GM12878 (cell line): ENCODE results near the gene CSTPP1. TPM values are rescaled to one million over a fixed set of nuclear protein-coding genes. Genes with fewer than 3 reads are reported as not detected.

Experiments used
- ATAC-seq: fragments of 200-7000 bp; cut with Tn5 transposase; 3 replicates; pipeline ENCODE4 v1.9.1; 2020; ENCODE audit warnings: mild to moderate bottlenecking, moderate library complexity
- BruUV-seq: library from RNA; stranded (reverse); fragments of 400-500 nt; replicated peaks from 2 replicates; lab custom pipeline; 2021; lab: Mats Ljungman, UMichigan
- CTCF ChIA-PET: fragments of 300-600 bp; sonication (Branson Sonifier 250); formaldehyde crosslinking; extraction: SDS; loops from one replicate; lab custom pipeline; 2021; ENCODE audit warnings: inconsistent platforms; lab: Yijun Ruan, JAX
- POLR2A ChIA-PET: fragments of 350-600 bp; formaldehyde crosslinking; extraction: SDS; loops from one replicate; lab custom pipeline; 2021; ENCODE audit warnings: inconsistent platforms; lab: Charles Lee
- RAD21 ChIA-PET: fragments of 300-600 bp; sonication (Branson Sonifier 250); formaldehyde crosslinking; loops from one replicate; lab custom pipeline; 2023; ENCODE audit warnings: antibody characterized with exemption; ENCODE audit not compliant: unreplicated experiment; lab: Charles Lee
- SMC1A ChIA-PET: fragments of 300-600 bp; sonication (Branson Sonifier 250); formaldehyde crosslinking; loops from one replicate; lab custom pipeline; 2023; ENCODE audit not compliant: unreplicated experiment, uncharacterized antibody; lab: Charles Lee
- DNase-seq: peaks from one replicate; pipeline ENCODE4 v3.0.0-alpha.2; 2011; ENCODE audit warnings: low read depth, low spot score
- FAIRE-seq: peaks from 3 replicates; lab custom pipeline; 2011; peaks lifted over from hg19 to GRCh38; lab: Jason Lieb, UNC
- H2AFZ ChIP-seq: 2 replicates; pipeline ENCODE4 v1.6.0; 2011; ENCODE audit warnings: low read depth, low read length, control low read depth; ENCODE audit not compliant: control insufficient read depth
- H3K27ac ChIP-seq: 2 replicates; pipeline ENCODE4 v1.5.1; 2011; ENCODE audit warnings: control low read depth; ENCODE audit not compliant: control insufficient read depth, insufficient read depth
- H3K27me3 ChIP-seq, 2 experiments: replicated peaks in 1 of 2; 2 replicates each; pipeline versions ENCODE4 v1.6.0 to v1.6.1; 2011; ENCODE audit warnings: low read length in 1 of 2; ENCODE audit not compliant: control insufficient read depth in 2 of 2, insufficient read depth in 2 of 2
- H3K36me3 ChIP-seq, 2 experiments: 2 replicates each; pipeline ENCODE4 v1.5.1; 2011; ENCODE audit warnings: low read length in 1 of 2; ENCODE audit not compliant: control insufficient read depth in 2 of 2, insufficient read depth in 2 of 2
- H3K4me1 ChIP-seq: 2 replicates; pipeline ENCODE4 v1.6.1; 2011; ENCODE audit warnings: mild to moderate bottlenecking, low read length, moderate library complexity, mixed read lengths; ENCODE audit not compliant: control insufficient read depth, insufficient read depth
- H3K4me2 ChIP-seq: 2 replicates; pipeline ENCODE4 v1.6.0; 2011; ENCODE audit warnings: control low read depth; ENCODE audit not compliant: control insufficient read depth, insufficient read depth
- H3K4me3 ChIP-seq: fragments of 200-600 bp; sonication (generic); 2 replicates; pipeline ENCODE4 v1.5.1; 2016
- H3K79me2 ChIP-seq: 2 replicates; pipeline ENCODE4 v1.6.0; 2011; ENCODE audit warnings: low read length; ENCODE audit not compliant: control insufficient read depth, insufficient read depth
- H3K9ac ChIP-seq: 2 replicates; pipeline ENCODE4 v1.8.0; 2011; ENCODE audit warnings: low read length, control low read depth, mixed read lengths; ENCODE audit not compliant: control insufficient read depth, insufficient read depth
- H3K9me3 ChIP-seq: replicated peaks from 3 replicates; pipeline ENCODE4 v1.5.1; 2011; ENCODE audit warnings: mild to moderate bottlenecking, low read length; ENCODE audit not compliant: control insufficient read depth, insufficient read depth
- H4K20me1 ChIP-seq: 2 replicates; pipeline ENCODE4 v1.6.0; 2011; ENCODE audit not compliant: control insufficient read depth, insufficient read depth
- BCLAF1 ChIP-seq: fragments of 450-650 bp; IDR thresholded peaks from 2 replicates; pipeline ENCODE4 v1.6.1; 2017; ENCODE audit warnings: antibody characterized with exemption, mild to moderate bottlenecking, moderate library complexity
- CREB1 ChIP-seq: IDR thresholded peaks from 2 replicates; pipeline ENCODE4 v1.6.1; 2012; ENCODE audit warnings: low read depth, mild to moderate bottlenecking, inconsistent platforms
- E4F1 ChIP-seq: fragments of 450-650 bp; IDR thresholded peaks from 2 replicates; pipeline ENCODE4 v1.6.1; 2018; ENCODE audit warnings: borderline replicate concordance, mild to moderate bottlenecking; ENCODE audit not compliant: partially characterized antibody
- KLF5 ChIP-seq: fragments of 450-650 bp; IDR thresholded peaks from 2 replicates; pipeline ENCODE4 v1.6.1; 2014; ENCODE audit warnings: mild to moderate bottlenecking; ENCODE audit not compliant: partially characterized antibody
- MEF2A ChIP-seq: IDR thresholded peaks from 2 replicates; pipeline ENCODE4 v1.6.1; 2011; ENCODE audit warnings: low read depth, mild to moderate bottlenecking, low read length, moderate library complexity; ENCODE audit not compliant: insufficient read depth
- MYB ChIP-seq: fragments of 150-350 bp; IDR thresholded peaks from 2 replicates; pipeline ENCODE4 v1.6.1; 2014; ENCODE audit warnings: mild to moderate bottlenecking, low read depth, low read length, borderline replicate concordance
- NFIC ChIP-seq: IDR thresholded peaks from 2 replicates; pipeline ENCODE4 v1.6.1; 2012; ENCODE audit warnings: low read depth, mild to moderate bottlenecking, inconsistent platforms, low read length, moderate library complexity
- PKNOX1 ChIP-seq: fragments of 450-650 bp; IDR thresholded peaks from 2 replicates; pipeline ENCODE4 v1.6.1; 2016; ENCODE audit warnings: mild to moderate bottlenecking
- SKIL ChIP-seq: fragments of 450-650 bp; IDR thresholded peaks from 2 replicates; pipeline ENCODE4 v1.6.1; 2017; ENCODE audit warnings: mild to moderate bottlenecking, low read depth, inconsistent platforms; ENCODE audit not compliant: poor library complexity, severe bottlenecking
- SMAD1 ChIP-seq: fragments of 450-650 bp; IDR thresholded peaks from 2 replicates; pipeline ENCODE4 v1.6.1; 2018; ENCODE audit warnings: mild to moderate bottlenecking, low read depth; ENCODE audit not compliant: partially characterized antibody
- SMC3 ChIP-seq: IDR thresholded peaks from 2 replicates; pipeline ENCODE4 v1.6.1; 2011; ENCODE audit warnings: low read length, improper control_type of control experiment, borderline replicate concordance
- SRF ChIP-seq, 2 experiments: IDR thresholded peaks; 2 replicates each; pipeline ENCODE4 v1.6.1; 2011; ENCODE audit warnings: low read depth in 2 of 2, low read length in 2 of 2, mild to moderate bottlenecking in 1 of 2, moderate library complexity in 1 of 2
- ZSCAN29 ChIP-seq: fragments of 450-650 bp; IDR thresholded peaks from 2 replicates; pipeline ENCODE4 v1.6.1; 2017; ENCODE audit warnings: mild to moderate bottlenecking, moderate library complexity
- WGBS: methylation state at CpG from one replicate; pipeline ENCODE4 v1.1.6; 2016; ENCODE audit warnings: low lambda C conversion rate; ENCODE audit not compliant: insufficient replicate concordance, insufficient coverage; ENCODE audit errors: missing lambda C conversion rate; 5-methylcytosine and 5-hydroxymethylcytosine counted together
- in situ Hi-C: fragments of 300-500 bp; cut with MboI; formaldehyde crosslinking; loops from 9 replicates; pipeline ENCODE4 v1.14.3; 2018; ENCODE audit warnings: mixed read lengths
- intact Hi-C: fragments of 100-400 bp; cut with micrococcal nuclease; formaldehyde crosslinking; loops from one replicate; pipeline ENCODE4 v1.14.2; 2022; ENCODE audit not compliant: unreplicated experiment
- polyA plus RNA-seq, 11 experiments: library from polyadenylated mRNA; depleted of rRNA in 4 of 11; unstranded in 6 of 11; stranded (reverse) in 5 of 11; fragments of >200 nt; fragmentation: Nextera tagmentation in 4 of 11; fragmentation: Illumina TruSeq in 1 of 11; extraction: Ambion mirVana in 4 of 11; extraction: Trizol in 1 of 11; gene quantifications; 1 replicate in 1 of 11; 2 replicates in 10 of 11; pipeline versions ENCODE4 v1.2.1 to v1.2.3, GENCODE V29; 2011 to 2016; ENCODE audit warnings: inconsistent platforms in 2 of 11, missing spikeins in 2 of 11, low read depth in 1 of 11
- total RNA-seq, 4 experiments: library from RNA; depleted of rRNA in 3 of 4; stranded (reverse); fragments of >200 nt in 3 of 4; fragmentation: Illumina TruSeq in 1 of 4; extraction: Trizol in 1 of 4; gene quantifications; 2 replicates each; pipeline versions ENCODE4 v1.2.1 to v1.2.3, GENCODE V29; 2013 to 2021
- TF ChIP-seq, protein P1 (sequence below): IDR thresholded peaks from 2 replicates; pipeline ENCODE4 v1.6.1; 2011; ENCODE audit warnings: mild to moderate bottlenecking, low read depth, low read length, moderate library complexity; ENCODE audit not compliant: insufficient replicate concordance

CSTPP1 gene
- total and polyA plus RNA-seq, 10 of the 15 experiments (the other 5 are each of a cell fraction or from before 2014, with no cell fraction given), result 7.1 to 23.4 (median 17.5) TPM

- FAIRE-seq (no peak), ATAC-seq (no peak), DNase-seq (no peak)
- Histone ChIP-seq H3K79me2 (no peaks in the 10 kb centered on the region), H3K27me3 (peaks cover 0 to 13% of the 10 kb centered on the region in 2 experiments; a peak in 3 of 4 replicates), H3K36me3 (no peaks in the 10 kb centered on the region), H4K20me1 (no peaks in the 10 kb centered on the region), H3K4me3 (no peak overlapping the region), H2AFZ (no peak overlapping the region), H3K4me1 (peaks cover 11% of the 10 kb centered on the region), H3K4me2 (no peak overlapping the region), H3K27ac (no peak overlapping the region), H3K9me3 (no peaks in the 10 kb centered on the region), H3K9ac (no peak overlapping the region)
- intact Hi-C loops (no loop called here), in situ Hi-C loops (no loop called here)
- BruUV-seq, result no TSS peak
- ChIA-PET RAD21 (no interaction called here), CTCF (interaction anchor here (0.7 to 2.0 kb wide), 3 partner anchors 30 to 152 kb away, joined by 3 to 7 read pairs (median 4); no protein-coding TSS in a partner anchor), SMC1A (no interaction called here), POLR2A (interaction anchor here (0.7 kb wide), 1 partner anchor 232 kb away, joined by 4 read pairs; no protein-coding TSS in a partner anchor)
- WGBS, result 65% methylated on average over 6 of the region's 7 CpGs
- no peak for TF ChIP-seq ZSCAN29
- TF ChIP-seq BCLAF1, result no peak
- TF ChIP-seq SMAD1, result no peak
- TF ChIP-seq PKNOX1, result no peak
- TF ChIP-seq E4F1, result no peak
- TF ChIP-seq MYB, result no peak
- TF ChIP-seq SKIL, result no peak
- TF ChIP-seq SMC3, result no peak
- TF ChIP-seq SRF (IDR thresholded peaks at IDR 0.05; ENCODE audit: low read depth in 2 of 2, low read length in 2 of 2), result no peak
- TF ChIP-seq KLF5, result no peak
- no peak for TF ChIP-seq MEF2A
- TF ChIP-seq CREB1, result no peak
- TF ChIP-seq, protein P1, sequence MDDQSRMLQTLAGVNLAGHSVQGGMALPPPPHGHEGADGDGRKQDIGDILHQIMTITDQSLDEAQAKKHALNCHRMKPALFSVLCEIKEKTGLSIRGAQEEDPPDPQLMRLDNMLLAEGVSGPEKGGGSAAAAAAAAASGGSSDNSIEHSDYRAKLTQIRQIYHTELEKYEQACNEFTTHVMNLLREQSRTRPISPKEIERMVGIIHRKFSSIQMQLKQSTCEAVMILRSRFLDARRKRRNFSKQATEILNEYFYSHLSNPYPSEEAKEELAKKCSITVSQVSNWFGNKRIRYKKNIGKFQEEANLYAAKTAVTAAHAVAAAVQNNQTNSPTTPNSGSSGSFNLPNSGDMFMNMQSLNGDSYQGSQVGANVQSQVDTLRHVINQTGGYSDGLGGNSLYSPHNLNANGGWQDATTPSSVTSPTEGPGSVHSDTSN, result no peak
- TF ChIP-seq NFIC, result no peak
Observed at GRCh38 chr11:47183969-47184368, 247.4 kb downstream of the CSTPP1 start.
